Astrocyte of the spinal cord (primary cell): ENCODE data around the gene SLC4A3.

Experiments
- DNase-seq: peaks from one replicate; pipeline ENCODE4 v3.0.0; 2011; ENCODE audit warnings: low read depth, low spot score
- H3K4me3 ChIP-seq: 2 replicates; pipeline ENCODE4 v1.5.1; 2011; ENCODE audit warnings: low read depth, mild to moderate bottlenecking, low read length, moderate library complexity
- in situ Hi-C: cut with HindIII; loops from 2 replicates; pipeline ENCODE4 v1.10.0; 2017; ENCODE audit warnings: low sequenced_read_pairs
- TF ChIP-seq, protein P1 (sequence below): IDR thresholded peaks from 2 replicates; pipeline ENCODE4 v1.5.1; 2012; ENCODE audit warnings: low read depth, mild to moderate bottlenecking, low read length, inconsistent platforms

SLC4A3 gene

DNA sequence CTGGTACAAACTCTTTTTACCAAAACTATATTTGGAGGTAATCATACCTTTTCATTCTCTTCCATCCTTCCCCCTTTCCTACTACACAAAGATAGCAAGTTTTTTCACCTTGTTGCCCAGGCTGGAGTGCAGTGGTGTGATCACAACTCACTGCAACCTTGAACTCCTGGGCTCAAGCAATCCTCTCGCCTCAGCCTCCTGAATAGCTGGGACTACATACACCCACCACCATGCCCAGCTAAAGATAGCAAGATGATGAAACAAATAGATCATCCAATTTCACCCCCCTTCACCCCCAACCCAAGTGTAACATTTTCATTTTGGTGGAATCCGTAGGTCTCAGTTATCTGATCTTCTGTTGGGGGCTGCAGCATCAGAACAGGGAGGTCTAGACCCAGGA lies 34.3 kb upstream of the SLC4A3 start:
- no peak for DNase-seq
- H3K4me3 ChIP-seq: no peak overlapping the region
- in situ Hi-C loops: no loop called here
- TF ChIP-seq, protein P1, sequence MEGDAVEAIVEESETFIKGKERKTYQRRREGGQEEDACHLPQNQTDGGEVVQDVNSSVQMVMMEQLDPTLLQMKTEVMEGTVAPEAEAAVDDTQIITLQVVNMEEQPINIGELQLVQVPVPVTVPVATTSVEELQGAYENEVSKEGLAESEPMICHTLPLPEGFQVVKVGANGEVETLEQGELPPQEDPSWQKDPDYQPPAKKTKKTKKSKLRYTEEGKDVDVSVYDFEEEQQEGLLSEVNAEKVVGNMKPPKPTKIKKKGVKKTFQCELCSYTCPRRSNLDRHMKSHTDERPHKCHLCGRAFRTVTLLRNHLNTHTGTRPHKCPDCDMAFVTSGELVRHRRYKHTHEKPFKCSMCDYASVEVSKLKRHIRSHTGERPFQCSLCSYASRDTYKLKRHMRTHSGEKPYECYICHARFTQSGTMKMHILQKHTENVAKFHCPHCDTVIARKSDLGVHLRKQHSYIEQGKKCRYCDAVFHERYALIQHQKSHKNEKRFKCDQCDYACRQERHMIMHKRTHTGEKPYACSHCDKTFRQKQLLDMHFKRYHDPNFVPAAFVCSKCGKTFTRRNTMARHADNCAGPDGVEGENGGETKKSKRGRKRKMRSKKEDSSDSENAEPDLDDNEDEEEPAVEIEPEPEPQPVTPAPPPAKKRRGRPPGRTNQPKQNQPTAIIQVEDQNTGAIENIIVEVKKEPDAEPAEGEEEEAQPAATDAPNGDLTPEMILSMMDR: no peak

DNA sequence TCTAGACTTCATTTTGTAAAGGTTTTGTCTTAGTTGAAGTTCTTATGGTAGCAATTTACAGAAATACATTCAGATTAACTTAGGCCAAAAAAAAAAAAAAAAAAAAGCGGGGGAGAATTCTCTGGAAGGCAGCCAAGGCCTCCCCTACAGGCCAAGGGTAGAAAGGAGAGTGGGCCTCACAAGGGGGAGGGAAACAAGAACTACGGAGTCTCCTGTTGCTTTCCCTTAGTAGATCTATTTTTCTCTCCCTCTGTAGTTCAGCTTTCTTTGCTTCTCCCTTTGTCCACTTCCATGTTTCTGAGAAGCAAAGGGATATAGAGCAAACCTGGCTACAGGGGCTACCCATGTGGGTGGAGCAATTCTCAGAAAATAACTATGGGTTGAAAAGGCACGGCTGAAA lies 32.2 kb upstream of the SLC4A3 start:
- TF ChIP-seq, protein P1: no peak
- no peak for DNase-seq
- no peak overlapping the region for H3K4me3 ChIP-seq
- in situ Hi-C loops: no loop called here

DNA sequence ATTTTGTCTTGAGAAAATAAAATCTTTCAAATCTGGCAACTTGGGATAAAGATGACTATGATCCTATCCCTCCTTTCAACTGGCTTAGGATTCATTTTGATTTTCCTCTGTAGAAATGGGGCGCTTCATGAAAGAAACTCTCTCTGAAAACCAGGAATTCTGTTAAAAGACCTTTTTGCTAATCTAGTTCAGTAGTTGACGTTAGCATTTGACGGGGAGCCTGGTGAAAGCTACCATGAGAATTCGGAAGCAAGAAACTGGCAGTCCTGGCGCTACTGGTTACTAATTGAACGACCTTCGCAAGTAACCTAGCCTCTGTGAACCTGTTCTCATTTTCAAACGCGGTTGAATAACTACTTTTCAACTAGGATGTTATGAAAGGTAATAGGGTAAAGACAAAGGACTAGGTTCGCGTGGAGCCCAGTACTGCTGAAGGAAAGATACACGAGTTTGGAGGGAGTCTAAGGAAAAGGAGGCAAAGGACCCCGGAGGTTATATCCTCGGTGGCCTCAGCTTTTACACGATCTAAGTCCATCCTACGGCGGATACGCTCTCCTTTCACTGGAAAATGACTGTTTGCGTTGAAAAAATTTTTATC lies 30.4 kb upstream of the SLC4A3 start:
- DNase-seq: peak; percentile 36
- TF ChIP-seq, protein P1: no peak
- in situ Hi-C loops: no loop called here
- peak overlapping the region; percentile 76 for H3K4me3 ChIP-seq

DNA sequence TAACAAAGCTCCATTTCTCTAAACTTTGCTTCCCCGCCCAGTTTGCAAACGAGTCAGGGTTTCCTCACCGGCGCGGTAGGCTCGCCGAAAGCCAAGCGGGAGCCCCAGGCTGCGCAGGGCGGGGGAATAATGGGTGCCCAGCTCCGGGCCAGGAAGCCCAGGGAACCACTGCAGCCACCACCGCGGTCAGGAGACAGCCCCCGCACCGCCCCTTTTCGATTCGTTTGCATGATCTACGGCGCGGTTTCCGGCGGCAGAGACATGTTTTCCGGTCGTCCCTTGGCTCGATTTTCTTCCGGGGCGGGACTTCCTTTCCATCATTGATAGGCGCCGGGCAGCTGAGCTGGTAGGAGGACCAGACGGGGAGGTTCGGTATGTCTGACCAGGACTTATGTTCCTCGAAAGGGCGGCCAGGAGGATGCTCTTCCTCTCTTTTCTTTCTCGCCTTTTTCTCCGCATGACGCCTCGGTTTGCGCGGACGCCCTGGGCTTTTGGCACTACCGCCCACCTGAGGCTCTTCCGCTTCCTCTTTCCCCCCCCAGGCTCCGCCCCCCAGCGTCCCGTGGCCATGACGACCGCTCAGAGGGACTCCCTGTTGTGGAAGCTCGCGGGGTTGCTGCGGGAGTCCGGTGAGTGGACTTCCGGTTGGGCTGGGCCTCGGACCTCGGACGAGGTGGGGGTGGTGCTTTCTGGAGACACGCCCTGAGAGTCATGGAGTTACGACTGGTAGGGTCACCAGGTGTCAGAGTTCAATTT lies 29.7 kb upstream of the SLC4A3 start, which contains the start of gene STK11IP:
STK11IP (plus strand) TSS at position 306 of the 756 bp plus-strand sequence; CDS start at position 569, 263 bp downstream.
- peak; percentile 98 for DNase-seq
- H3K4me3 ChIP-seq: peak within 1 kb of the TSS; percentile 76
- TF ChIP-seq, protein P1: no peak
- in situ Hi-C loops: no loop called here

DNA sequence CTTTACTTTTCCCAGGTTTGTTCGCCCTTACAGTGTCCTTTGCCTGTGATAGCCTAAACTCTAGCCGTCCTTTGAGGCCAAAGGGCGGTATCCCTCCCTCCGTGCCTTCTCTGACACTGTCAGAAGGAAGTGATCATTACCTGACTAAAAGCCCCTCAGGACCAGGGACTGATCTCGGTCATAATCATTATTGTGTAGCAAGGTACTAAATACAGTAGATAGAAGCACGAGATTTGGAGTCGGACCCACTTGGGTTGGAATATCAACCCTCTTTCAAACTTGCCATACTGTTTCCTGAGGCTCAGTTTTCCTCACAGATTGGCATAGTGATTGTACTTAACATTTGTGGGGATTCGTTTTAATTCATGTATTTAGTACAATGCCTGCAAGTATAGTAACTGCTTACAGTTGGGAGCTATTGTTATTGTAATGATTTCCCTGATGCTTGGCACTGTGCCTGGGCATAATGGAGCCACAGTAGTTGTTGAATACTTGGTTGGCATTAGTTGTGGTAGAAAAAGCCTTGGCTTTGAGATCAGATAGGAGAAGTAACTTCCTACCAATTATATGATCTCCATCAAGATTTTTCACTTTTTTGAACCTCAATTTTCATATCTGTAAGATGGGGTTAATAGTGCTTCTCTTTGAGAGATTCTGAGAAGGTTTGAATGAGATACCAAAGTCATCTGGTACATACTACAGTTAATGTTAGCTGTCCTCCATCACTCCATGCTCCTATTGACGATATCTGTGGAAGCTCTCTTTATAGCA lies 28.9 kb upstream of the SLC4A3 start:
- TF ChIP-seq, protein P1: no peak
- peak overlapping the region; percentile 76 for H3K4me3 ChIP-seq
- in situ Hi-C loops: no loop called here
- DNase-seq: no peak

DNA sequence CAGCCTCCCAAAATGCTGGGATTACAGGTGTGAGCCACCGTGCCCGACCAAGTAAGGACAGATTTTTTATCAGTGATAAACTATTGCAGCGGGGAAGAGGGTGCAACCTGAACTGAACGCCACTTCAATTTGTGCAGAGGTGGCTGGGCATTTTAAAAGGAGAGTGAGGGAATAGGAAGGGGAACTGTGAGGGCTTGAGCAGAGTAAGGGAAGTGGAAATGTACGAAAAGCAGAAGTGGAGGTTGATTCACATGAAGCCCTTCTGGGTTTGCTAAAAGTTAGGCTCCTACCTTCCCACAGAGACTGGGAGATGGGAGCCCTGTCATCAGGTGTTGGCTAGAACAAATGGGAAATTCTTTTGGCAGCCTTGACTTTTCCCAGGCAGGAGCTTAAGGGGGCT lies 23.7 kb upstream of the SLC4A3 start:
- TF ChIP-seq, protein P1: no peak
- DNase-seq: no peak
- H3K4me3 ChIP-seq: no peak overlapping the region
- in situ Hi-C loops: no loop called here
